Measurements from ENCODE around the gene CROCC.
"Not testable (repeated sequence)": the region's sequence is repeated elsewhere in the genome, so short reads cannot be mapped to it uniquely, and the experiment has no call there.

Gene CROCC

DNA sequence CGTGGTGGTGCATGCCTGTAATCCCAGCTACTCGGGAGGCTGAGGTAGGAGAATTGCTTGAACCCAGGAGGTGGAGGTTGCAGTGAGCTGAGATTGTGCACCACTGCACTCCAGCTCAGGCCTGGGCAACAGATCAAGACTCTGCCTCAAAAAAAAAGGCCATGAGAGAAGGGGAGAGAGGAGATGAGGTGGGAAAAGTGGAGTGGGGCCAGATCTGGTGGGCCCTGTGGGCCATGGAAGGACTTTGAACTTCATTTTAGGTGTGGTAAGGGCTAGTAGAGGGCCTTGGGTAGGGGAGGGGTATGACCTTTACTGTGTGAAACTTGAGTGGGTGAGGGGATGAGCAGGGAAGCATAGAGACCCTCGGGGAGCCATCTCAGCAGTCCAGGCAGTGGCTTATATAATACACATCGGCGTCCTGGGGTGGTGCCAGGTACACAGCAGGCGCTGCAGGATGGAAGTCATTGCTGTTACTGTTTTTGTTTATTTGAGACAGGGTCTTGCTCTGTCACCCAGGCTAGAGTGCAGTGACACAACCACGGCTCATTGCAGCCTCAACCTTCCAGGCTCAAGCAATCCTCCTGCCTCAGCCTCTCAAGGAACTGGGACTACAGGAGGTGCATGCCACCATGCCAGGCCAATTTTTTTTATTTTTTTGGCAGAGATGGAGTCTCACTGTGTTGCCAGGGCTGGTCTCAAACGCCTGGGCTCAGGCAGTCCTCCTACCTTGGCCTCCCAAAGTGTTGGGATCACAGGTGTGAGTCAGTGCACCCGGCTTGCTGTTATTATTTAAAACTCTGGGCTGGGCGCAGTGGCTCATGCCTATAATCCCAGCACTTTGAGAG lies 5.5 kb upstream of the CROCC start:
- DNase-seq: not testable (repeated sequence)

DNA sequence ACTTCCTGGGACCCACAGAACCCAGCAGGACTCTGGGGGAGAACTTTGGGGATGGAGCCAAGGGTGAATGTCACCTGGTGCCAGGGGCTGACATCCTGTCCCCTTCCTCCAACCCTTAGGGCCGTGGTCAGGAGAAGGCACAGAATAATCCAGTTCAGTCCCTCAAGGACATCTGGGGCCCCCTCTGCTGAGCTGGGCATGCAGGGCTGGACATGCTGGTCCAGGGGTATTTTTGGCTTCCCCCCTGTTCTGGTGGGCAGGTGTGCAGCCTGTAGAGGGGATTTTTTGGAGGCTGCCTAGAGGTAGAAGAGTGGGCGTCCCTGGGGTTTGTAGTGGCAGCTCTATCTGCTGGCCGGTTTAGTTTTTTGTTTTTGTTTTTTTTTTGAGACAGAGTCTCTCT lies 3.4 kb upstream of the CROCC start:
- DNase-seq: no peak

DNA sequence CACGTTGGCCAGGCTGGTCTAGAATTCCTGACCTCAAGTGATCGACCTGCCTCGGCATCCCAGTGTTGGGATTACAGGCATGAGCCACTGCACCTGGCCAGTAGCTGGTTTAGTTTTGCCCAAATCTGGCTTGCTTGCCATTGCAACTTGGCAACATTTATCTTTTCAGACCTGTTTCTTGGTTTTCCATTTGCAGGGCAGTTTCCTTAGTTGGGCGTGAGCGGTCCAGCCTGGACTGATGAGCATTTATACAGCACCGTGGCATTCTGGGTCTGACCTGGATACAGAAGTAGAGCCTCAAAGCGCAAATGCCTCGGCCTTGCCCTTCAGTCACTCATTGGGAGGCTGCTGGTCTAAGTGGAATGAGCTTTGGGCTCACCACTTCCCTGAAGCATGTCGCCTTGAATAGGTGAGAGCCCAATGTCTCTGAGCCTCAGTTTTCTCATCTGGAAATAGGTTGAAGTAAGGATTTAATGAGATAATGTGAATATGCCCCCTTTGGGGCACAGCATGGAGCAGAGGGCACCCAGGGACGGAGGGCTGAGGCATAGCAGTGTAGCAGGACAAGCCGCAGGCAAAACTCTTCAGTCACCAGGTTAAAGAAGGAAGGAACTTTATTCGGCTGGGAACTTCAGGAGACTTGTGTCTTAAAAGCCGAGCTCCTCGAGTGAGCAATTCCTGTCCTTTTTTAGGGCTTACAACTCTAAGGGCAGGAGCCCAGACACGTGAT lies 2.6 kb upstream of the CROCC start:
- DNase-seq: not testable (repeated sequence)

DNA sequence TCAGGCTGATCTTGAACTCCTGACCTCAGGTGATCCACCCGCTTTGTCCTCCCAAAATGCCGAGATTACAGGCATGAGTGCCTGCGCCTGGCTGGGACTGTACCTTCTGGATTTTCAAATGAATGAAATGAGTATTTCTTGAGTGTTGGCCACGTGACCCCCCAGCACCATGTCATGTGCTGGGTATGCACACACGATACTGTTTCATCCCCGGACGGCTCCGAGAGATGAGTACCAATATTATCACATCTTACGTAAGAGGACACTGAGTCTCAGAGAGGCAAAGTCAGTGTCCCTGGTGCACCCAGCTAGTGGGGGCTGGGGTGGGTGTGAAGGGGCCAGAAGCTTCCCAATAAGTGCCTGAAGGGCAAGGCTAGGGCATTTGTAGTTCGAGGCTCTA lies 780 bp upstream of the CROCC start:
- DNase-seq: no peak

DNA sequence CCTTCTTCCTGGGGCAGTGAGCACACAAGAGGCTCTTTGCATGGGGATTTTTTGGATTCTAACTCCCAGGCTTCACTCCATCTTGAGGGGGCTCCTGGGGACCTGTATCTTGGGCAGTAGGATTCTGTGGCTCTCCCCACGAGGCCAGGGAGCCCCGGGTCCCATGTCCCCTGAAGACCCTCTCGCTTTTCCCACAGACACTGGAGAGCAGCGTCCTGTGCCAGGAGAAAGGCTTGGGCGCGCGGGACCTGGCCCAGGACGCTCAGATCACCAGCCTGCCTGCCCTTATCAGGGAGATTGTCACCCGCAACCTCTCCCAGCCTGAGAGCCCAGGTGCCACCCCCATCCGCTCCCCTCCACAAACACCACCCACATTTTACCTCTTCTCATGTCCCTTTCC lies 735 bp downstream of the CROCC start:
- DNase-seq: no peak

DNA sequence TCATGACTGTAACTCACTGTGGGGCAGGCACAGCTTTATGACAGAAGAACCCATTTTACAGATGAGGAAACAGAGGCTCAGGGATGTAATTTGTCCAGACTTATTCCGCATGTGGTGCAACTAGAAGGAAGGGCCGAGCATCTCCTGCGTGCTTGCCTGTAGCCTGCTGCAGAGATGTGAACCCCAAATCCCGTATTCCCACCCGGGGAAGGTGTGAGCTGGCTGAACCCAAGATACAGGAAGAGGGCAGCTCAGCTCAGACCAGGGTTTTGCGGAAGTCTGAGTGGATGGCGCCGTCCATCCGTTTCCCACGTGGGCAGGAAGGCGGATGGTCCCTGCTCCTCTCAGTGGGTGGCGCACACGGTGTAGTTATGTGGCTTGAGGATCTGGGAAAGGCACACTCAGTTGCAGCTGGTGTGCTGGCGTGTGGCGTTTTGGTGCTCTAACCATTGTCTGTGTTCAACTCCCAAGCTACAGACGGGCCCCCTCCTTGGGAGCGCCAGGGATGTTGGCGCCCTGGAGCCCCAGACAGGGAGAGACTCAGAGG lies 1.2 kb downstream of the CROCC start:
- DNase-seq: no peak

DNA sequence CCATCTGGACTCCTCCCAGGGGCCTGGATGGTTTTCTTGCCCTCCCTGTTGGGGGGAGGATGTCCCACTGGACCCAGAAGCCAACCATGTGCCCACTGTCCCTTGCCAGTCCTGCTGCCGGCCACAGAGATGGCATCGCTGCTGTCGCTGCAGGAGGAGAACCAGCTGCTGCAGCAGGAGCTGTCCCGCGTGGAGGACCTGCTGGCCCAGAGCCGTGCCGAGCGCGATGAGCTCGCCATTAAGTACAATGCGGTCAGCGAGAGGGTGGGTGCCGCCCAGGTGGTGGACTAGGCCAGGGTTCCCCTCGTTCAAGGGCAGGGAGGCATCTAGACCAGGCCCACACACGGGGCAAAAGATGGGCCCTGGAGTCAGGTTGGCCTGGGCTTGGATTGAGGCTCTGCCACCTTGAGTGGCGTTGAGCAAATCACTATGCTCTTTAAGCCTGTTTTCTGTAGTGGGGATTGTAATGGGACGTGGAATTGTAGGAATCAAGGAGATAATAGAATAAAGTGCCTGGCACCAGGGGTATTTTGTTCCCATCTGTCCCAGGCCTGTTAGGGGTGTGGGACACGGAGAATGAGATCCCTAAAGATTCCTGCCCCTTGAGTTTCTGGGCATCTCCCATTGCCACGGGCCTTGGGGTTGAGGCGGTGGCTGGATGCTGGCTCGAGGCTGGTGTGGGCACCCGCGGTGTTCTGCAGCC lies 2.6 kb downstream of the CROCC start:
- DNase-seq: no peak

- no peak for DNase-seq
Observed at GRCh38 chr1:16924919-16925477, 3.3 kb downstream of the CROCC start.

- DNase-seq: no peak
Observed at GRCh38 chr1:16925635-16926490, 4.1 kb downstream of the CROCC start.

DNA sequence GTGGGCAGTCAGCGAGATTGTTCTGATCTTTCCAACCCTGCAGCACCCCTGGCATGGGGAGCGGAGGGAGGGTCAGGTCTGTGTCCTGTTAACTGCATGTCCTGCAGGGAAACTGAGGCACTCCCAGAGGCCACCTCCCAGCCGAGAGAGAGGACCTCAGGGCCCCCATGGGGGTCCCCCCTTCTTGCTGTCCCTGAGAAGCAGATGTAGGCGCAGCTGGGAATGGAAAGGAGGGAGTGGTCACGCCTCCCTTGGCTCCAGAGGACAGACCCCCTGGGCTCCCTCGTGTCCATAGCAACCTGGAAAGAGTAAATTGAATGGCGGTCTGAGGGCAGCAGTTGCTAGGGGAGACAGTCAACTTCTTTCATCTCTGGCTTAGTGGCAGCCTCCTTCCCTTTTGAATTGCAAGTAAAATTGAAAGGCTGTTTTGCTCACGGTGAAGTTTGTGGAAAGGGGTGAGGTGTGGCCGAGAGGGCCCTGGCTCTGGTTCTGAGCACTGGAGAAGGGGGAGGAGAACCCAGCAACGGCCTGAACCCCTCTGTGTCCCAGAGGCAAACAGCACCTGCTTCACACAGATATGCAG lies 4.9 kb downstream of the CROCC start:
- no peak for DNase-seq

DNA sequence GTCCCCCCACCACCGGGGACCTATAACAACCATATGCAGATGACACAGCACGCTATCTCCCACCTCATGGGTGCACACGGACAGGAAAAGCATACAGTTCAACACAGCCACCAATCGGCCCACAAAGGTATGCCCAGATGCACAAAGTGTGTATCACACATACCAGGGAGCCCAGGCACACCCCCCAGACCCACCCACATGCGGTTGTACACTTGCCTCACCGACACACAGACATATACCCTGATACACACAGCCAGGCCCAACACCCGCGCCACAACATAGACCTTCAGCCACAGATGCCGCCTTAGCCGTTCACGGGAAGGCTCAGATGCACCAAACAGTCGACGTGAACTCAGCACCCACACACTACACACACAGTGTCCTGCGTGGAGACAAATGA lies 5.5 kb downstream of the CROCC start:
- DNase-seq: no peak

- DNase-seq: no peak
Observed at GRCh38 chr1:16927711-16928485, 6.2 kb downstream of the CROCC start.

DNA sequence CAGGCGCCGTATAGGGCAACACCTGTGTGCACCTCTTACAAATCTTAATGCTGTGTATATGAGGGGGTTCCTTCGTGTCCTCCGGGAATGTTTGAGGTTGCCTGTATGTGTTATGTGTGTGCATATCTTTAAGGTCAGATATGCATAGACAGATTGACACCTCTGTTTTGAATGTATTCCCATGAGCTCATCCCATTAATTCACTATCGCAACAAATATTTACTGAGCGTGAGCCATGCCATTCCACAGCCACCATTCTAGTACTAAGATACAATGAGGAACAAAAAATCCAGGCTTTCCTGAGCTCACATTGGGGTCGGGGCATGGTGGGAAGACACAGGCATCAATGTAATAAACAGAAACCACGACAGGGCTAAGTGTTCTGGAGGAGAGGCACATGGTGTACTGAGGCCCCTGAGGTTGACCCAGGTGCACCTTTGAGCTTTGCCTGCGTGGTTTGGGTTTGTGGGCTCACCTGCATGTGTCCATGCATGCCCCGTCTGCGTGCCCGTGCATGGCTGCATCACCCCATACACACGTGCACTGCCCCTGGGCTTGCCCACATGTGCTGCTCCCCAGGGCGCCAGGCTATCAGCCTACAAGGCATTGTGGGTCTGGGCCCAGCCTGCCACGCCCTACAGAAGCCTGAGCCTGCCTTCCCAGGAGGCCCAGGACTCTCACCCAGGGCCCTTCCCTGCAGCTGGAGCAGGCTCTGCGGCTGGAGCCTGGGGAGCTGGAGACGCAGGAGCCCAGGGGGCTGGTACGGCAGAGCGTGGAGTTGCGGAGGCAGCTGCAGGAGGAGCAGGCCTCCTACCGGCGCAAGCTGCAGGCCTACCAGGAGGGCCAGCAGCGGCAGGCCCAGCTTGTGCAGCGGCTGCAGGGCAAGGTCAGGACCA lies 7.7 kb downstream of the CROCC start:
- DNase-seq: not testable (repeated sequence)

DNA sequence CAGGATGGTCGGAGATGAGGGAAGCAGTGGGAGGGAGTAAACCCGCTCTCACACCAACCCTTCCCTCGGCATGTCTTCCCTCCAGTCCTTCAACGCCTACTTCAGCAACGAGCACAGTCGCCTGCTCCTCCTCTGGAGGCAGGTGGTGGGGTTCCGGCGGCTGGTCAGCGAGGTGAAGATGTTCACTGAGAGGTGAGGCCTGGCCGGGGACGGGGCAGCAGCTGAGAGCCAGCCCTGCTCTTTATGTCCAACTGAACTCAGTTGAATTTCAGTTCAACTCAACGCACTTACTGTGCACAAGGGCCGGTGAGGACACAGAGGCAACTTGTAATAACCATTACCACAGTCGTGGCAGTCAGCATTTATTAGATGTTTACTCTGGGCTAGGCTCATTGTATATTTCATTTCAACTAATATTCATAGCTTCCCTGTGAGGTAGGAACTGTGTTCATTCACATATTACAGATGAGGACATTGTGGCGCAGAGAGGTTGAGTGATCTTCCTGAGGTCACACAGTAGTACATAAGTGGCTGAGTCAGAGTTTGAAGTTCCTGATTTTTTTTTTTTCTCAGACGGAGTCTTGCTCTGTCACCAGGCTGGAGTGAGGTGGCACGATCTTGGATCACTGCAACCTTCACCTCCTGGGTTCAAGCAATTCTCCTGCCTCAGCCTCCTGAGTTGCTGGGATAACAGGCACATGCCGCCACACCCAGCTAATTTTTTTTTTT lies 9.6 kb downstream of the CROCC start:
- DNase-seq: not testable (repeated sequence)

DNA sequence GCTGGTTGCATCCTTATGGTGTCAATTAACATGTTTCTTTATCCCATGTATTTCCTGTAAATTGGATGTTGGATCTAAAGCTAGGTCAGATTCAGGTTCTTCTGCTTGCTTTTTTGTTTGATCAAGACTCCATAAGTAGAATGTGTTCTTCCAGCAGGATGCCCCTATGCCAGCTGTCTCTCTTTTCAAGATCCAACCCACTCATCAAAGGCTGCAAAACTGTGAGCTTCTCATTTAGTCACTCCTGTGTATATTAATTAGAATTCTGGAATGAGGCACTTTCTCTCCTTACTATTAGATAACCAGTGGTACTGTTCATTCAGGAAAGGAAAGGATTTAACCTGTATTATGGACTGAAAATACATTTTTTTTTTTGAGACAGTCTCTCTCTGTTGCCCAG lies 12.2 kb downstream of the CROCC start:
- DNase-seq: not testable (repeated sequence)

DNA sequence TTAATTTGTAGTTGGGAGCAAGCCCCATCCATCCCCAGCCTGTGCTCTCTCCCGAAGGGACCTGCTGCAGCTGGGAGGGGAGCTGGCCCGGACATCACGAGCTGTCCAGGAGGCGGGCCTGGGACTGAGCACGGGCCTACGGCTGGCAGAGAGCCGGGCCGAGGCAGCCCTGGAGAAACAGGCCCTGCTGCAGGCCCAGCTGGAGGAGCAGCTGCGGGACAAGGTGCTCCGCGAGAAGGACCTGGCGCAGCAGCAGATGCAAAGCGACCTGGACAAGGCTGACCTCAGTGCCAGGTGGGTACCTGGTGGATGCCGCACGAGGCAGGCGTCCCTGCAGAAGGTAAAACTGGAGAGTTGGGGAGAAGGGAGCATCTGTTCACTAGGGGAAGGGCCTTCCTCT lies 14.8 kb downstream of the CROCC start:
- not testable (repeated sequence) for DNase-seq

DNA sequence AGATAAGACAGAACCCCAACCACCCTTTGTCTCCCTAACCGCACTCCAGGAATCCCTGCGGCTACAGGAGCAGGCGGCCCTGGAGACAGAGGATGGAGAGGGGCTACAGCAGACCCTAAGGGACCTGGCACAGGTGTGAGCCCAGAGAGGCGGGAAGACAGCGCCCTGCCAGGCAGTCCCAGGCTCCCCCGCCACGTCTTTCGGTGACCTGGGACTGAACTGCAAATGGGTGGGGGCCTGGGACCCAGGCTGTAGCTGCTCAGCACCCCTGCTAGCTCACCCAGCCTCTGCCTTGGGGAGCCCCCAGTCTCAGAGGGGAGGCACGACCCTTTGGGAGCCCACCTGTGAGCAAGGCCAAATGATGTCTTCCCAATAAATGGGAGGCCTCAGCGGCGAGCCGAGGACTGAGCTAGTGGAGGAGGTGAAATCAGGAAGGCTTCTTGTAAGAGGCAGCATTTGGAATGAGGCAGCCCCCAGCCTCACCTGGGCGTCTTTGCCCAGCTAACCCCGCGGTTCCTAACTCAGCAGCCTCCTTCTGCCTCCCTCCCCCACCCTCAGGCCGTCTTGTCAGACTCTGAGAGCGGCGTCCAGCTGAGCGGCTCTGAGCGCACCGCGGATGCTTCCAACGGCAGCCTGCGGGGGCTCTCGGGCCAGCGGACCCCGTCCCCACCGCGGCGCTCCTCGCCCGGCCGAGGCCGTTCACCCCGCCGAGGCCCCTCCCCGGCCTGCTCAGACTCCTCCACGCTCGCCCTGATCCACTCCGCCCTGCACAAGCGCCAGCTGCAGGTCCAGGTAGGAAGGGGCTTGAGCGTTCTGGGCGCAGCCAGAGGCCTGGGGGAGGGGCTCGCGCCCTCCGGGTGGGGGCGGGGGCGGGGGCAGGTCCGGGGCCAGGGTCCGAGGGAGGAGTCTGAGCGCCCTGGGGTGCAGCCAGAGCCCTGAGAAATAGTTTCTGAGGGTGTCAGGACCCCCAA lies 16.9 kb downstream of the CROCC start:
- no peak for DNase-seq

All from T-helper 2 cell (primary cell).